Fibroblast of lung (primary cell): ENCODE measurements around the gene TIGD6.

Source experiments
- EZH2 ChIP-seq: IDR thresholded peaks from 2 replicates; pipeline ENCODE4 v1.5.1; 2012; ENCODE audit warnings: low read length, control low read depth, mild to moderate bottlenecking; ENCODE audit errors: missing control alignments
- TF ChIP-seq, protein P1 (sequence below), 2 donors: IDR thresholded peaks in 1 of 2; conservative IDR thresholded peaks in 1 of 2; 1 replicate in 1 of 2; 2 replicates in 1 of 2; pipeline ENCODE4 v1.5.1; 2011 to 2012; ENCODE audit warnings: low read length in 2 of 2, control low read depth in 1 of 2, inconsistent platforms in 1 of 2, low read depth in 1 of 2, mild to moderate bottlenecking in 1 of 2

DNA sequence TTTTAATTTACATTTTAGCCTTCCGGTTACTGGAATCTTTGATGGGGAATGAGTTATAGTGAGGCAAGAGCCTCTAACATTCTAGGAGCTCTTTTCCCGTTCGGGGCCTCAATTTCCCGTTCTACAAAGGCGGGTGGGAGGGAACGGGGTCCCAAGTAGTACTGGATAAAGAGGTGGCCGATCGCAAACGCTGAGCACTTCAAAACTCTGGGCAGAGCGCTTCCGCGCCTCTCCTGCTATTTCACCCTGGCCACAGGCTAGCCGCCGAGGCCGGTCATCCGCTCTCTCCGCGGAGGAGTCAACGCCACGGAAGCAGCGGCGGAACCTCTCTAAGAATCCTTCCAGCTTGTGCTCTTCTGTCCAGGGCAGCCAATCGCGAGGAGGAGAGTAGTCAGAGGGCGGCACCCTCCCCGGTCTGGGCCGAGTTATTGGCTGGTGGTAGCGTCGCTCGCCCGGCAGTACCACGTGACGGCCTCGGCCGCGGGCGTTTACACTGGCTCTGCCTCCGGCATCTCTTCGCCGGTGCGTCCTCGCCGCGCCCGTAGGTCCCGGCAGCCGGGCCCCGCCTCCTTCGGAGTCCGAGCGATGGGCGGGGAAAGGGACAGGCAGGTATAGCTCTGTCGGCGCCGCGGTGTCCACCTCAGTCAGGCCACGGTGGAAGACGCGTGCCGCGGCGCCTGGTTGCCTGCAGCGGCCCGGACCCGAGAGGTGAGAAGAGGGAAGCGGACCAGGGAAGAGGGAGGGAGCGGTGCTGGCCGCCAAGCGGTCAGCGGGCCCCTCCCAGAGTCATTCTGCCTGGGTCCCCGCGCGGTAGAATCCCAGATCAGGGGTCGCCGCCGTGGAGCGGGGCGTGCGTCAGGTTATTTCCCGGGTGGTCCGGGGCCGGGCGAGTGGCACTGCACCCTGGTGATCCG lies 39.9 kb downstream of the TIGD6 start, which contains the start of gene SLC26A2:
- no peak for TF ChIP-seq EZH2
- TF ChIP-seq, protein P1, sequence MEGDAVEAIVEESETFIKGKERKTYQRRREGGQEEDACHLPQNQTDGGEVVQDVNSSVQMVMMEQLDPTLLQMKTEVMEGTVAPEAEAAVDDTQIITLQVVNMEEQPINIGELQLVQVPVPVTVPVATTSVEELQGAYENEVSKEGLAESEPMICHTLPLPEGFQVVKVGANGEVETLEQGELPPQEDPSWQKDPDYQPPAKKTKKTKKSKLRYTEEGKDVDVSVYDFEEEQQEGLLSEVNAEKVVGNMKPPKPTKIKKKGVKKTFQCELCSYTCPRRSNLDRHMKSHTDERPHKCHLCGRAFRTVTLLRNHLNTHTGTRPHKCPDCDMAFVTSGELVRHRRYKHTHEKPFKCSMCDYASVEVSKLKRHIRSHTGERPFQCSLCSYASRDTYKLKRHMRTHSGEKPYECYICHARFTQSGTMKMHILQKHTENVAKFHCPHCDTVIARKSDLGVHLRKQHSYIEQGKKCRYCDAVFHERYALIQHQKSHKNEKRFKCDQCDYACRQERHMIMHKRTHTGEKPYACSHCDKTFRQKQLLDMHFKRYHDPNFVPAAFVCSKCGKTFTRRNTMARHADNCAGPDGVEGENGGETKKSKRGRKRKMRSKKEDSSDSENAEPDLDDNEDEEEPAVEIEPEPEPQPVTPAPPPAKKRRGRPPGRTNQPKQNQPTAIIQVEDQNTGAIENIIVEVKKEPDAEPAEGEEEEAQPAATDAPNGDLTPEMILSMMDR (conservative IDR thresholded peaks at IDR 0.05 in 1 of 2, IDR thresholded peaks at IDR 0.05 in 1 of 2; ENCODE audit: low read depth in 1 of 2, low read length in 2 of 2), result no peak
